GM21367 (cell line): ENCODE measurements around the gene ITPRID2.
"Not testable (repeated sequence)": the region's sequence is repeated elsewhere in the genome, so short reads cannot be mapped to it uniquely, and the experiment has no call there.

Experiments
- ATAC-seq: cut with Tn5 transposase; IDR thresholded peaks from one replicate; pipeline ENCODE4 v1.9.1; 2021; ENCODE audit not compliant: unreplicated experiment

ITPRID2 gene

GRCh38 chr2:181915102-181915501, 23.6 kb downstream of the ITPRID2 start:
- no peak for ATAC-seq

DNA sequence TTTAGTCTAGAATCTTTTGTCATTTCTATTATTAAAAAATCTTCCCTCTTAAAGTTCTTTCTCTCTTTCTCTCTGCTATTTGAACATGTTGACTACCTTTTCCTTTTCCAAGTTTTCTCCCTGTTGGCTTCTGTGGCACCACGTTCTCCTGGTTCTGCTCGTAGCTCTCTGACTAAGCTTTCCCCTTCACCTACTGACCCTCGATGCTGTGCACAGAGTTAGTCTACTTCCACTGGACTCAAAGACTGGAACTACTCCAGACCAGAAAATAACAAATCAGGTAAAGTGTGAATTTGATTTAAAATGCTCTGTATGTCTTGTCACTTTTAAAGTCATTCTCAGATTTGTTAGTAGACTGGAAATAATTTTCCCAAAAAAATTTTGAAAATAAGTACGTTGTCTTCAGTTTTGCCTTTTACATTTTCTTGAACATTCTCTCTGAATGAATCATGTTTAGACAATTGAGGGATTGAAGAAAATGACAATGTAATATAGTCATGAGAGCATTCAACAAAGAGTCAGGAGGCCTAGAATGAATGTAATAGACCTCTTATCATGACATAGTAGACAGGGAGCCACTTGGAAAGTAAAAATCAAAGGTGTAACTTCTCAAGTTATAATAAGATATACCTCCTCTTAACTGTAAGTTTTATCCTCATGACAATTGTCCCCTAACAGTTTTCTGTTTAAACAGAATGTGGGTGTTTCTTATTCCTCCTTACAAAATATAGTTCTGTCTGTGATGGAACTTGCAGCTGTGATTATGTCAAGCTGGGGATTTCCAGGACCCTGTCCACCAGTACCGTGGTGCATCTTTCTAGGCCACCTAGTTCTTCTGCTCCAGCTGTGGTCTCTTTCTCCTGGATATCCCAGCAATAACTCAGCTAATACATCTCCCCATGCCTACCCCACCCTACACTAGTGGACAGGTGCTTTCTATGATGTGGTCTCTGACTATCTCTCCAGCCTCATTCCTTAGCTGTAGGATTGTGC, 25.5 kb downstream of the ITPRID2 start:
- no peak for ATAC-seq

DNA sequence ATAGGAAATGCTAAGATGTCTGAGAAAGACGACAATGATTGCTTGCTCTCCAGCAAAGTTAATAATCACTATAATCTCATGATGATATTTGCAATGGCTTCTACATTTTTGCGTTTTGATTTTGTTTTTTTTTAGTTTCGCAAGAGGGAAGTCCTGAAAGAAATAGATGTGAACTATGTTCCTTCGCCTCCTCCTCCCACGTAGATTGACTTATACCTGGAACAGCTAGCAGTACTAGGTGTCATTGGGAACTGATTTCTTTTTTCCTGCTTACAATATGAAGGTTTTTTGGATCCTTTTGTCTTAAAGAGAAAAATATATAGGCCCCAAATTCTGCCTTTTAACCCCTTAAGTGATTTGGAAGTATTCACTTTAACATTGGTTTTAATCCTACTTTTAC, 26.7 kb downstream of the ITPRID2 start:
- ATAC-seq = no peak

GRCh38 chr2:181923121-181923520, 31.6 kb downstream of the ITPRID2 start:
- ATAC-seq = no peak

DNA sequence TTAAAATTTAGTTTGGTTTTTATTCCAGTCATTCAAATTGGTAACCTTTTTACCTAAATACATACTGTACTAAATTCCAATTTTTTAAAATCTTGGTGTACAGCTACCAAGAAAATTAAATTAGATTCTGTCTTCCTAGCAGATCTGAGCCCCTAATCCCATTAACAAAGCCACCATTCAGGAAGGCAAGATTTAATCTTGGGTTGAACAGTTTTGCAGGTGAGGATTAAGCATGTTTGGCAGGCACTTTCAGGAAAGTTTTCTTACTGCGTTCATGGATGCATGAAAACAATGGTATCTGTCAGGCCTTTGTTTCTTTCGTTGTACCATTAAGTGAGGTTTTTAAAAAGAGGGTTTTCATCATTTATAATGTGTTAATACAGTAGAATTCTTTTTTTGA, 32.8 kb downstream of the ITPRID2 start:
- no peak for ATAC-seq

- no peak for ATAC-seq
These were observed 43.2 kb downstream of the ITPRID2 start for GRCh38 chr2:181934694-181935093.

DNA sequence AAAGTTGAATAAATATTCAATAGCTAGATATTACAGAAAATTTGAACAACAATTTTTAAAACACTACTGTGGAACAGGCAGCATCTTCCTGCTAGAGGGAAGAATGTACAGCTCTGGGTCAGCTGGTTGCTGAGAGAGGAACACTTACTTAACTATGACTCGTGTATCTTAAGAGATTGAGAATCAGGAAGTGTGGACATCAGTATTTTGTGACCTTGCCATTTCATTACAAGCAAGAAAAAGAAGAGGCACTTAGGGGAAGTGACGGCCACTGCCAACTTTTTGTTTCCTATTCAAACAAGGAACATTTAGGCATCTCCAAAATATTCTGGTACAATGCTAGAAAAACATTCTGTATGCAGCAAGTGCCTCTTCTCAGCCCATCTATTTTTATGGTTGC, 45.9 kb downstream of the ITPRID2 start:
- no peak for ATAC-seq

DNA sequence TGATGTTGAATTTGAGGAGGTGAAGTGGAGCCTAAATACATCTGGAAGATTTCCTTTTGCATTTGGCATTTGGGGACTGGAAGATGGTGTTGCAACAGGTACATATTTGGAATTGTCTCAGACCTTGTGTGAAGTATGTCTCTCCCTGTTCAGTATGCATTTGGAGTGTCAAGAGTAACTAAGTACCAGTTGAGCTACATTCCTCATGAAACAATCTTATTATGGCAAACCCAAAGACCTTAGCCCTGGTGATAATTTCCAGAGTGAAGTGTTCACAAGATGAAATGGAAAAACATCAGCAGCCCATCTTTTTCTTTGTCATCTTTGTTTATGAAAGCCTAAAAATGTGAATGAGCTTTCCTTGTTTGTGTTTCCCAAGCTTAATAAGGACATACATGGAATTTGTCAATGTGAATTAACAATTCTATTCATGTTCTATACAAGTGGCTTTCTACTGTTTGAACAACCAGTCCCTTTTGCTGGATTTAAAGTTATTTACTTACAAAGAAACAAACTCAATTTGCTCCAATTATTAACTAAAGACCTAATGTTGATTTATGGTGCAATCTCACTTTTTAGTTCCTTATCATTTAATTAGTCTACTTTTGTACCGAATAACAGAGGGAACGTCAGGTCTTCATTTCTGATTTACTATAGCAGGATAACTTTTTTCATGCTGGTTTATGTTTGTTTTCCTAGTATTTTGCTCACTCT, 52.0 kb downstream of the ITPRID2 start:
- no peak for ATAC-seq

- ATAC-seq = no peak
These were observed 52.8 kb downstream of the ITPRID2 start for GRCh38 chr2:181944164-181944913.

DNA sequence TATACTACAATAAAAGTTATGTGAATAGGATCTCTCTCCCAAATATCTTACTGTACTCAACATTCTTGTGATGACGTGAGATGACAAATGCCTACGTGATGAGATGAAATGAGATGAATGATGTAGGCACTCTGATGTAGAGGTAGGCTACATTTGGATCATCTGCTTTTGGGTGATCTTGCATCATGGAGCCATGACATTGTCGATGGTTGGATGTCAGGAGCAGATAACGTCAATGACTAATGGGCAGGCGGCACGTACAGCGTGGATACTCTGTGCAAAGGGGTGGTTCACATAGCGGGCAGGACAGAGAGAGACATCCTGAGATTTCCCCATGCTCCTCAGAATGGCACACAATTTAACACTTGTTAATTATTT, 53.4 kb downstream of the ITPRID2 start:
- ATAC-seq = no peak

GRCh38 chr2:181946444-181947127, 55.1 kb downstream of the ITPRID2 start:
- ATAC-seq = no peak

DNA sequence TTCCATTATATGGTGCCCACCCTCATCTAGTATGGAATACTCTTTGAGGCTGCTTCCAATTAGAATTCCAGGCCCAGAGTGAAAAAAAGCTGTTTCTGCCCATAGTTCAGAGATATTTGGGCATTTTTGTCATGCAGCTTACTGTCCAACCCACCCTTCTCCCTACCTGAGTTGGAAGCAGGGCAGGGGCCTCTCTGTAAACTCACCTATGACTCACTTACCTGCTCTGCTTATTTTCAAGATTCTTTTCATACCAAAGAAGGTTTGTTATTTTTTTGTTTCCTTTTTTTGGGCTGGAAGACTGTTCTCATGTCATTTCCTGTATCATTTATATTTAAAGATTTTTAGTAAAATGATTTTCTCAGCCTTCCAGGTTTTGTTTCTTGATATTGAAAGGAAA, 55.7 kb downstream of the ITPRID2 start:
- ATAC-seq = no peak

DNA sequence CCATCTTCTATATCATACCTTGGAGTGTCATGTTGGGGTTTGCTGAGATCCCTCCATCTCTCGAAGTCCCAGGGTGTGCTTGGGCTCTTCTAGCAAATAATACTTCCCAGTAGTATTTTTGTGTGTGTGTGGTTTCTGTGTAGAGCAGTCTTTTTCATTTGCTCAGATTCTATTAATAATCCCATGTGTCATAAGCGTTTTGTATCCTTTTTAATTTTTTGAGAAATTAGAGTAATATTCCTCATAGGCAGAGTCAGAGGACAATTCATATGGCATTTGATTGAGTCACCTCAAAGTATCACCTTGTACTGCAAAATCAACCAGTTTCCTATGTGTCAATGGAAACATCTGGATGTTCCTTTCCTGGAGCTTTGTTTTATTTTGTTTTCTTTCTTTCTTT, 56.7 kb downstream of the ITPRID2 start:
- ATAC-seq = no peak

- no peak for ATAC-seq
These were observed 57.5 kb downstream of the ITPRID2 start for GRCh38 chr2:181949047-181949446.

DNA sequence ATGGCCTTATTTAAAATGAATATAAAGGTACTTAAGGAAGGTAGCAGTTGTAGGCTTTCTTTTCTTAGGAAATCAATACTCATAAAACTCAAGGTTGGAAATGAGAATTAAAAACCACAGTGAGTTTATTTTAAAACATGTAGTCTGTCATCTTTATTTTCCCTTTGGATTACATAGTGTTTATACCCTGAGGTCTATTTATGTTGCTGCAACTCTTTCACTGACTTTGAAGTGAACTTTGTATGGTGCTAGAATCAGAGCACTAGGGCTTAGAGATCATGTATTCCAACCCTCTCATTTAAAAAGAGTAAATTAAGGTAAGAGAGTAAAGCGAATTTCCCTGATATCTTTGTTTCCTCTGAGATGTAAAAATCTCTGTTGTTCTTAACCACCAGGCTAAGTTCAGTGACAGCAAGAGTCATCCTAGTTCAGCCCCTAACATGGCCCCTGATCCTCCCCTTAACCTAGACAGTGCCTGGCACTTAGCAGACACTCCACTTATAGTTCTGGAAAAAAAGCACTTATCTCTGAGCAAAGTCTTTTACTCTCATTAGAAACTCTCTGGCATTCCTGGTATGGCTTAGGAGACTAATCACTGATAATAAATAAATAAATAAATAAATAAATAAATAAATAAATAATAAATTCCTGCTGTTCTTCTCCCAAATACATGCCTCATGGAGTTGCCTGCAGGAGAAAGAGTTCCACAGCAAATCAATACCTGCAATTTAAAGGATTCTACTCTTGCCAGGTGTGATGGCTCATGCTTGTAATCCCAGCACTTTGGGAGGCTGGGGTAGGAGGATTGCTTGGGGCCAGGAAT, 61.1 kb downstream of the ITPRID2 start:
- no peak for ATAC-seq

DNA sequence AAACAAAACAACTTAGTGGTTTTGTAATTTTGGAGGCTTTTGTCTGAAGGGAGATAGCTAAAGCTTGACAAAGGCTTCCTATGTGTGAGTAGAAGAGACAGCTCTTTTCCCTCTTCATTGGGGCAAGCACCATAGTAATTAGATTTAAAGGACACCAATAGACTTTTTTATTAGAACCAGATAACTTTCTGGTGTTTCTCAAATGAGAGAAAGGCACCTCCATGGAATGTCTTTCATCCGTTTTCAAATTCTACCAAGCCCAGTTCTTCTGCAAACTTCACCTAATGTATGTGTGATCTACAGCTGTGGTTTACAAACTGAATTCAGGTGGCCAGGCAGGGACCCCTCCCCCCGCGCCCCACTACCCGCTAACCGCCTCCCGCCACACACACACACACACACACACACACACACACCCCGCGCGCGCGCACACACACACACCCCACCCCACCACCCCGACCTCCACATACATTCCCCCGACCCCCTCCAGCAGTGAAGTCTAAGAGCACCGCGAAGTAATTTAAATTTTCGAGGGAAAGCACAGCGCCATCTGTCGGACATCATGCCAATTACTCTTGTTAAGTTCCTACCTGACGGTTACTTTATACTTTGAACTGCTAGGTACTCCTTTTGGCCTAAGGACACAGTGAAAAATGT, 62.5 kb downstream of the ITPRID2 start:
- peak; percentile 91 for ATAC-seq

- no peak for ATAC-seq
These were observed 63.0 kb downstream of the ITPRID2 start for GRCh38 chr2:181954538-181954883.

DNA sequence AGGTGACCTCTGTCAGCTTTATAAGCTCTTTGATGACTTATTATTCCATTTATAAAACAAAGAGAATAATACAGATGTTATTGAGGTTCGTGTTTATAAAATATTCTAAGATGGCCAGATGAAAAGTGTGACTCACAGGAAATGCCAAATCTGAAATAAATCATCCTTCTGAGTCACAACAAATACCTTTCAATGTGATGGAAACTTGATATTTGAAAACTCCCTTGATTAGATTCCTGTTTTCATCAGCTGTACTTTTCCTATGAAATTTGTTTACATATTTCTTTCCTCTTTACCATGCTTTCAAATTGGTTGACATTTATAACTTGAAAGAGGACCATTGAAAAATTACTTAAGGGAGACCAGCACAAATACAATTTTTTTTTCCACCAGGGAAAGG, 63.5 kb downstream of the ITPRID2 start:
- ATAC-seq = no peak

DNA sequence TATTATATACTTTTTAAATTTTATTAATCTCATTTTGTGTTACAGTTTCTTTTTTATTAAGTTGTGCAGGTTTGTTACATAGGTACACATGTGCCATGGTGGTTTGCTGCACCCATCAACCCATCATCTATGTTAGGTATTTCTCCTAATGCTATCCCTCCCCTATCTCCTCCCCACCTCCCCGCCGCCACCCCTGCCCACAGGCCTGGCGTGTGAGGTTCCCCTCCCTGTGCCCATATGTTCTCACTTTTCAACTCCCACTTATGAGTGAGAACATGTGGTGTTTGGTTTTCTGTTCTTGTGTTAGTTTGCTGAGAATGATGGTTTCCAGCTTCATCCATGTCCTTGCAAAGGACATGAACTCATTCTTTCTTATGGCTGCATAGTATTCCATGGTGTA, 64.3 kb downstream of the ITPRID2 start:
- not testable (repeated sequence) for ATAC-seq

DNA sequence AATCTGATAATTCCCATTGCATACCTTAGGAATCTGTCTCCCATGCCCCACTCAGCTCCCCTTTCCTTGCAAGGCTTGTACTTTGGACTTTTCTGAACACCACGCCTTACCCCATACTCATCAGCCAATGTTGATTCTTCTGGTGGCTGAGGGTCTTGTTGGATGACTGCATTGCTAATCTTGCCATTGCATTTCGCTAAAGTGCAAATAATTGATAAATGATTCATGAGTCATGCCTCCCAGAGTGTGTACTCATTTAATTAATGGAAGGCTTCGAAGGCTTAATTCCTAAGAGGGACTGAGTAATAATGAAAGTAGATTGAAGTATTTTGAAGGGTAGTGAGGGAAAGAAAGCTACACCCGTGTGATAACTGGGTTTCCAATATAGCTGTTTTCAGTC, 66.1 kb downstream of the ITPRID2 start:
- no peak for ATAC-seq
